Ectodermal cell (in vitro differentiated cells): ENCODE results near the gene KRT222.

ENCODE experiments used
- H3K27ac ChIP-seq: 2 replicates; pipeline ENCODE4 v1.7.0; 2013; ENCODE audit warnings: mild to moderate bottlenecking, low read depth, low read length; ENCODE audit not compliant: insufficient read depth, poor library complexity, severe bottlenecking
- H3K27me3 ChIP-seq: 2 replicates; pipeline ENCODE4 v1.7.0; 2013; ENCODE audit warnings: mild to moderate bottlenecking, low read length; ENCODE audit not compliant: insufficient read depth, control insufficient read depth, poor library complexity, severe bottlenecking
- H3K36me3 ChIP-seq: one replicate; pipeline ENCODE4 v1.7.0; 2013; ENCODE audit warnings: low read length; ENCODE audit not compliant: control insufficient read depth, insufficient read depth
- H3K4me1 ChIP-seq: one replicate; pipeline ENCODE4 v1.7.0; 2013; ENCODE audit warnings: low read length; ENCODE audit not compliant: control insufficient read depth, insufficient read depth
- H3K4me3 ChIP-seq: 2 replicates; pipeline ENCODE4 v1.7.0; 2013; ENCODE audit warnings: low read depth, low read length, control low read depth; ENCODE audit not compliant: insufficient read depth
- H3K9me3 ChIP-seq: 2 replicates; pipeline ENCODE4 v1.7.0; 2013; ENCODE audit warnings: mild to moderate bottlenecking, low read length, moderate library complexity; ENCODE audit not compliant: control insufficient read depth
- WGBS, 2 experiments: methylation state at CpG; one replicate each; pipeline ENCODE4 v1.1.7; 2013; ENCODE audit warnings: missing lambda C conversion rate in 2 of 2; 5-methylcytosine and 5-hydroxymethylcytosine counted together

Gene KRT222

DNA sequence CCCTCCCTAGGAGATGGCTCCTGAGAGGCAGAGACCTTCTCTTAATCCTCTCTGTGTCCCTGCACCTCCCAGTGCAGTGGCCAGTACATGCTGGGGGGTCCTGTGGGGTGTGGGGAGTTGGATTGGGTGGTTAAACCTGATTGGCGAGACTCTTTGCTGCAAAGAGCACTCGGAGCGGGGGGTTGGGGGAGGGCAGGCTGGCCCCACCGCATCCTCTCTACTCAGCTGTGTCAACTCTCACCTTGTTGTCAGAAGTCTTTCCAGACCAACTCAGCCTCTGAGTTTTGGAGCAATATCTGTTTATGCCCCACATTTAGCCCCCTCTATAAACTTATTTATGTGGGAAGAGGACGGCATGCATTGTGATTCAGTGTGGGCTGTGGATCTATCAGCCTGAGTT lies 57.3 kb downstream of the KRT222 start:
- no peaks in the 10 kb centered on the region for H3K27me3 ChIP-seq
- H3K4me1 ChIP-seq: no peaks in the 10 kb centered on the region
- no peaks in the 10 kb centered on the region for H3K36me3 ChIP-seq
- H3K9me3 ChIP-seq: no peaks in the 10 kb centered on the region
- no peak overlapping the region for H3K27ac ChIP-seq
- 84 to 93% methylated on average over 5 of the region's 5 CpGs for WGBS, 2 experiments
- no peak overlapping the region for H3K4me3 ChIP-seq

DNA sequence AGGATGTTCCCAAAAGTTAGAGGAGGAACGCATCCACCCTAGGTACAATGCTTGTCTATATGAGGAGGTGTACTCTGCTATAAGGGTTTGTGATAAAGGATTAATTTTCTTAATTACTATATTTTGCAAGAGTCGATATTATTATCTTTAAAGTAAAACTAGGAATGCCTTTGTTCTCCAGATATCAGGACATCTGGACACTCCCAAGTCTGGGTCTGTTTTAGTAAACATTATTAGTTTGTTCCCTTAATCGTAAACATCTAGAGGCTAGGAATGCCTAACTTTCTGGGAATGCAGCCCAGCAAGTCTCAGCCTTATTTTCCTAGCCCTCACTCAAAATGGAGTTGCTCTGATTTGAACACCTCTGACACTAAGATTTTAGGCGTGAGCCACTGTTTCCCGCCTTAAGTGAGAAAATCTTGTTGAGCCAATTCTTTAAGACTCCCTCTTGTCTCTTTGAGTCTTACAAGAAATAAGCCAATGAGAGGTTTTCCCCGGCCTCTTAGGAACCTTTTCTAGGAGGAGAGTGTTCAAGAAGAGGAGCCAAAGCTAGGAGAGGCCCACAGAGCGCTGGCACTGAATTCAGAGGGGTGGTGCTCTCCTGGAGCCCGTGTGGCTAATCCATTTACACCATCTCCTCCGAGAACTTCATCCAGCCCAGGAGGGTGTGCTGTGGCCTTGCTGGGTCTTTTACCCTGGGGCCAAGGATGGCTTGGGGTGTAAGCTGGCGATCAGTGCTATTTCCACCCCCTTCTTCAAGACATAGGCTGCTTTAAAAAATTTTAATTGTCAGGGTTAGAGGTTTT lies 58.2 kb downstream of the KRT222 start:
- Histone ChIP-seq H3K27me3 (no peaks in the 10 kb centered on the region), H3K4me3 (no peak overlapping the region), H3K4me1 (no peaks in the 10 kb centered on the region), H3K36me3 (no peaks in the 10 kb centered on the region), H3K9me3 (no peaks in the 10 kb centered on the region), H3K27ac (no peak overlapping the region)
- WGBS, 2 experiments: 80 to 81% methylated on average over 10 of the region's 10 CpGs

DNA sequence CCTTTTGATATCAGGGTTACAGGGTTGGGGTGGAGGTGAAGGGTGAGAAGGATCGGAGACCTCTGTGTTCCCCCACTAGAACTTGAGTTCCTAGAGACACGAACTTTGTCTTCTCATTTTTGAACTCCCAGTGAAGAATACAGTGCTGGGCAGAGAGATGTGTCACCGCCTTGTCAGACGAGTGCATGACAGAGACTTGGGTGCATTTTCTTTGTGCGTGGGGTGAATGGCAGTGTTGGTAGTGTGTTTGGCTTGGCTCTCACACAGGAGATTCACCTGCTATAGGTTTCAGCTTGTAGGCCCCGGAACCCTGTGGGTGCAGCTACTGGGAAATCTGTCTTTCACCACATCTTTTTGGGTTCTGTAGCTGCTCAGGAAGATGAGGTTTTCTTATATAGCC lies 59.7 kb downstream of the KRT222 start:
- Histone ChIP-seq H3K4me3 (no peak overlapping the region), H3K27ac (no peak overlapping the region), H3K27me3 (no peaks in the 10 kb centered on the region), H3K4me1 (no peaks in the 10 kb centered on the region), H3K36me3 (no peaks in the 10 kb centered on the region), H3K9me3 (no peaks in the 10 kb centered on the region)
- 91 to 95% methylated on average over 6 of the region's 6 CpGs for WGBS, 2 experiments
